Left ventricle myocardium superior (tissue), 1 donor: ENCODE measurements around the gene FTO. TPM values are rescaled to one million over a fixed set of nuclear protein-coding genes. Genes with fewer than 3 reads are reported as not detected.
A peak's percentile ranks its signal among the peaks of the same experiment; 100 is the strongest.

ENCODE experiments used
- ATAC-seq: fragments of 200-7000 bp; cut with Tn5 transposase; one replicate; pipeline ENCODE4 v1.9.1; 2020; ENCODE audit warnings: mild to moderate bottlenecking, moderate library complexity
- DNase-seq: peaks from one replicate; pipeline ENCODE4 v3.0.0-alpha.2; 2020
- intact Hi-C: fragments of 100-400 bp; cut with micrococcal nuclease; formaldehyde crosslinking; loops from one replicate; pipeline ENCODE4 v1.11.0; 2022
- total RNA-seq: library from RNA; stranded (reverse); fragmentation: NEBNext Ultra II Directional; extraction: Animal tissue kit (Norgen Biotek cat#: 25700); gene quantifications from one replicate; pipeline ENCODE4 v1.2.1, GENCODE V29; 2021
- donor health status: DM: no; HTN: yes; CAD: no; lungs with severe emphysema.

Gene FTO
- total RNA-seq, 1 donor from 2014 or later, result 71.8 TPM

DNA sequence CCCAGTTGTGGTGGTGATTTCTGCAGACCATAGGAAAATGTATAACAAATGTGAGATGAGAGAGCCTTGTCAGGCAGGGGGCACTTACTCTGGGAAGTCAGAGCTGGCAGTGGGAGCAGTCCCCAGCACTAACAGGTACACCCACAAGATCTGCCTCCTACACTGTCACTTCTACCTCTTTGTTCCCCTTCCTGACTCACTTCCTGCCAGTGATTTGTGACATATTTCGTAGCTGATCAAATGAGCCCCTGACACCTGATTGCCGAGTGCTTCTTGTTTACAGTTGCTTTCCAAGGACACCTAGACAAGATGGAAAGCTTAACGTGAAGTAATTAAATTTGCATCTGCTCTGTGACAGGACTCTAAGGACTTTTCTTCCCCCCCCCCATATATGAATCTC is 40.5 kb downstream of the FTO start:
- no peak for ATAC-seq
- DNase-seq, result no peak
- intact Hi-C loops, result no loop called here

GRCh38 chr16:53745086-53745485 is 41.1 kb downstream of the FTO start:
- intact Hi-C loops, result no loop called here
- peak; percentile 70 for ATAC-seq
- DNase-seq, result no peak

DNA sequence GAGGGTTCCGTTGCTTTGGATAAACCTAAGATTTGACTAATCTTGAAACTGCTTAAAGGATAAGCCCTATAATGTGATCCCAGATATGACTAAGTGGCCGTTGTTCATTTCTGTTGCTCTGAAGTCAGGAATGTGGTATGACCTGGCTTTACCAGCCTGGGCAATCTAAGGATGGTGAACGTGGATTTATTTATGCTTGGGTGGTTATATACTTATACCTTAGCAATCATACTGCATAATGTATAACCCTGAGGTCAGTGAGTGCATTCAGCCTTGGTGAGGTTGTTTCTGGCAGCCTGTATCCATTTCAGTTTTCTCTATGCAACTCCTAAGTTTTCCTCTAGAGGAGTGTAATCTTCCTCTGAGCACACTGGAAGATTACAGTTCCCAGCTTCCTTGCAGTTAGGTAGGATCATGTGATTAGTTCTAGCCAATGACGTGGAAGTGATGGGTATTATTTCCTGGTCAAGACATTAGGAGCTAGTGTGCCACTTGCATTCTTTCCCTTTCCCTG is 41.9 kb downstream of the FTO start:
- intact Hi-C loops, result no loop called here
- ATAC-seq (no peak), DNase-seq (no peak)

DNA sequence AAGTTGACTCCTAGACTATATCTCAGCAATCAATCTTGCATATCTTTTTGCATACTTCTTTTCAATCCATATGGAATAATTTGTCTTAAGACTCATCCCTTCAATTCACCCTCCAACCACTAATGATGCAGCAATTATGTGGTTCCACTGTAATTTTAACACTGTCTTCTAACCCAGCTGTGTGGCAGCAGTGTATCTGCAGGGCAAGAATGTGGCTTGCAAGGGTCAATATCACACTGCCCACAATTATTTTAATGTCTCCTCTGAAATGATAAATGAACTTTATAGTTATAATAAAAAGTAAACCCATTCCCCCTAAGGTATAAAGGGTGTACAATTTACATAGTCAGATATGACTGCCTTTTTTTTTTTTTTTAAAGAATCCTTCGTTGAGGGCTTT is 48.6 kb downstream of the FTO start:
- ATAC-seq (no peak), DNase-seq (no peak)
- intact Hi-C loops, result no loop called here

DNA sequence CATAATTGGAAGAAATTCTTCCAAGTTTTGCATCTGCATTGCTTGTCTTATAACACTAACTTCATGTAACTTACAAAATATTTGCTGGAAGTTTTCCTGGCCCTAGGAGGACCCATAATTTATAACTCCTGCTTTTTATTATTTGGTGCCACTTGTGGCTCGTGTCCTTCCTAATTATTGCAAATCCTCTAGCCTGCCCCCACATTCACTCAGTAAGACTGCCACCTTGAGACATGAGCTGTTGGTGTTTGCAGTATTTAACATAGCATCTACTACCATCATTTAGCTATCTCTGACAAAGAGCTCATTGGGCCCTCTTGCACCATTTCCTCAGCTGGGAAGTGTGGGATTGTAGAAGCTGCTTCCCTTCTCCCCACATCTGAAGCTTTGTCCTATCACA is 49.5 kb downstream of the FTO start:
- DNase-seq (no peak), ATAC-seq (no peak)
- intact Hi-C loops, result no loop called here

GRCh38 chr16:53755026-53755910 is 51.3 kb downstream of the FTO start:
- DNase-seq (peak; percentile 39), ATAC-seq (peak; percentile 57)
- intact Hi-C loops, result no loop called here

- no peak for ATAC-seq
- DNase-seq, result no peak
- intact Hi-C loops, result no loop called here
Measured at GRCh38 chr16:53756275-53756996, 52.5 kb downstream of the FTO start.

DNA sequence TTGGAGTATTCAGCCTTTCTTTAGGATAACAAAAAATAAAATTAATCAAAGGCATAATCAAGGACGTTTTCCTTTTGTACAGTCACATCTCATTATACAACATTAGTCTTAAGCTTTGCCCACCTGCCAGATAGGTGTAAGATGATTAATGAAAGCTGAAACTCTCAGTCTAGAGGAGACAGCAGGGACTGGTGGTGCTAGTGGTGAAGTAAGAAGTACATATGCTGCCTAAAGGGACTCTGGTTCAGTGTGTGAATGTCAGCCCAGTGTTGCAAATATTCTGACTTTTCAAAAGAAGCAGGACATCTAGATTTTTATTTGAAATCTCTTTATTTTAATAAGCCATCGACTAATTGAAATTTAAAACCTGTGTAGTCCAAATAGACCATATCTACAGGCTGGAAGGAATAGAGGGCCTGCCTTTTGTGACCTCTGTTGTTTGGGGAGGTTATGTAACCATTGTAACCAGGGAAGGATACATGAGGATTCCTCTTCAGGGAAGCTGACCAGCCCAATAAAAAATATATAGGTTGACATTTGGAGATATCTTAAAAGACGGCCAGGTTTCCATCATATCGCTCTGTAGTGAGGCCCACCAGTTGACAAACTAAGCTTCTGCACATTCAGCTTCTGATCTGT is 54.1 kb downstream of the FTO start:
- ATAC-seq, result peak; percentile 35
- intact Hi-C loops, result no loop called here
- no peak for DNase-seq

GRCh38 chr16:53761962-53762703 is 58.2 kb downstream of the FTO start:
- DNase-seq (no peak), ATAC-seq (no peak)
- intact Hi-C loops, result no loop called here

GRCh38 chr16:53766304-53767016 is 62.5 kb downstream of the FTO start:
- intact Hi-C loops, result no loop called here
- peak; percentile 24 for ATAC-seq
- DNase-seq, result no peak

GRCh38 chr16:53768167-53768566 is 64.2 kb downstream of the FTO start:
- intact Hi-C loops, result no loop called here
- no peak for ATAC-seq
- no peak for DNase-seq

DNA sequence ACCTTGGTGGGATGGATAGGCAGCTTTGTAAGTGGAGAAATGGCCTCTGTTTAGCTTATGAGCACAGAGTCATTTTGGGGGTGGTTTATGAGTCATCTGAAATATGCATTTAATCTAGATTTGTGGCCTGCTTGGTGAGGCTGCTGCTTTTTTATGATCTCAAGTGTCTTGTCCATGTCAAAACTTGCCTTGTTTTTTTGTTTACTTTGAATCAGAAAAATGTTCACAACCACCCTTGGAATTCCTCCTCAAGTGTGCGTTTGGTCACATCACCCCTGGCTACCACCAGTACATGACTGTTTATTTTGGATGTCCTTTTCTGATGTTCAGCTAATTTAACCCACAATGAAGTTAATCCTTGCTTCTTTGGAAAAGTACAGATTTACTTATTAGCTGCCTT is 64.6 kb downstream of the FTO start:
- ATAC-seq (peak; percentile 7), DNase-seq (no peak)
- intact Hi-C loops, result no loop called here

DNA sequence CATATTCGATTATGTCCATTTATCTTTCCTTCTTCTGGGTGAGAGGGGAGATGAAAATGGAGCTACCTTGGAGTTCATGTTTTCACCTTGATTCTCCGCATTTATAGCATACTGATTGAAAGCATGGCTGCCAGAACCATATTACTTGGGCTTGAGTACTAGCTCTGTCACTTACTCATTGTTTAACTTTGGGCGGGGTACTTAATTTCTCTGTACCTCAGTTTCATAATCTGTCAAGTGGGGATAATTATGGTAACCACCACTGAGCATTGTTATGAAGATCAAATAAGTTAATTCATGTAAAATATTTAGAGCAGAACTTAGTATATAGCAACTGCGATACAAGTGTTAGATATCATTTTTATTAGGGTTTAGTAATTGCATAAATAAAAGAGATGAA is 65.2 kb downstream of the FTO start:
- no peak for DNase-seq
- intact Hi-C loops, result no loop called here
- ATAC-seq, result no peak

DNA sequence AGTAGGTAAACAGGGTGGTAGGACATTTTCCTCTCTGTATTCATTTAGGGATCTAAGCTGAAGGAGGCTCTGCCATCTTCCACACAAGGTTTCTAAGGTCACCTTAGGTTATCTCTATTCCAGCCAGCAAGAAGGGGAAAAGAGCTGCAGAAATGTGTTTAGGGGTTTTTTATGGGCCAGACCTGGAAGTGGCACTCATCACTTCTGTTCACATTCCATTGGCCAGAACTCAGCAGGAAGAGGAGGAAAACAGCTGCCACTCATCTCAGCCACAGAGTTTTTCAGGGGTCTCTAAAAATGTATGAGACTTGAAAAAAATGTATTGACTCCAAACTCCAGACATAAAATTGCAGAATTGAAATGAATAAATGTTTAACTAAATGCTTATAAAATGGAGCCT is 65.8 kb downstream of the FTO start:
- ATAC-seq (no peak), DNase-seq (no peak)
- intact Hi-C loops, result loop anchor here (5.0 kb wide), 1 partner anchor 1048 kb away; no protein-coding TSS in a partner anchor

GRCh38 chr16:53770641-53771040 is 66.7 kb downstream of the FTO start:
- intact Hi-C loops, result loop anchor here (5.0 kb wide), 1 partner anchor 1047 kb away; no protein-coding TSS in a partner anchor
- ATAC-seq (no peak), DNase-seq (no peak)

- intact Hi-C loops, result loop anchor here (5.0 kb wide), 1 partner anchor 1045 kb away; no protein-coding TSS in a partner anchor
- DNase-seq, result no peak
Measured at GRCh38 chr16:53771655-53772497, 67.9 kb downstream of the FTO start.

GRCh38 chr16:53773150-53773846 is 69.3 kb downstream of the FTO start:
- DNase-seq (no peak), ATAC-seq (peak; percentile 93)
- intact Hi-C loops, result loop anchor here (5.0 kb wide), 1 partner anchor 1044 kb away; no protein-coding TSS in a partner anchor

More at GRCh38 chr16:53771655-53772497, 67.9 kb downstream of the FTO start:
- ATAC-seq, result no peak
